ENCODE results near the gene CNOT4. TPM values are rescaled to one million over a fixed set of nuclear protein-coding genes. Genes with fewer than 3 reads are reported as not detected.

The CNOT4 gene
- total RNA-seq, 1 experiment from 2014 or later: 22.0 TPM

GRCh38 chr7:135539629-135540028 lies 29.7 kb upstream of the CNOT4 start:
- H3K4me3 Mint-ChIP-seq (ENCODE audit: unreplicated experiment): no peak overlapping the region
- CTCF ChIA-PET: no interaction called here
- intact Hi-C loops (cut with micrococcal nuclease; ENCODE audit: unreplicated experiment): no loop called here
- TF ChIP-seq CTCF (IDR thresholded peaks at IDR 0.05; ENCODE audit: insufficient read depth in 1 of 2, low read depth in 1 of 2, low read length in 1 of 2, severe bottlenecking in 1 of 2, unreplicated experiment in 1 of 2): no peak
- DNase-seq: no peak
- Histone ChIP-seq H3K27me3 (replicated peaks; ENCODE audit: control insufficient read depth, insufficient read depth, low read length) (no peaks in the 10 kb centered on the region), H3K36me3 (ENCODE audit: control insufficient read depth, insufficient read depth, low read length) (no peaks in the 10 kb centered on the region), H3K4me3 (ENCODE audit: low read depth, low read length) (no peak overlapping the region), H3K4me1 (no peaks in the 10 kb centered on the region), H3K9me3 (0 out of 2 replicates have a peak, but pooled peaks cover 2% of the 10 kb centered on the region)
- H3K27ac Mint-ChIP-seq (ENCODE audit: unreplicated experiment): no peak overlapping the region
- POLR2A ChIA-PET: no interaction called here
- no peaks in the 10 kb centered on the region for H3K9me3 Mint-ChIP-seq (ENCODE audit: unreplicated experiment)
- H3K36me3 Mint-ChIP-seq (ENCODE audit: insufficient read depth, unreplicated experiment): peaks cover 5% of the 10 kb centered on the region
- H3K27me3 Mint-ChIP-seq (ENCODE audit: insufficient read depth, unreplicated experiment): peaks cover 4% of the 10 kb centered on the region
- no TSS peak for BruUV-seq (replicated peaks)
- H3K4me1 Mint-ChIP-seq (ENCODE audit: low read depth, unreplicated experiment): peaks cover 6% of the 10 kb centered on the region

GRCh38 chr7:135538376-135538775 lies 28.5 kb upstream of the CNOT4 start:
- H3K4me3 ChIP-seq (ENCODE audit: low read depth, low read length): no peak overlapping the region
- no peak for TF ChIP-seq CTCF (IDR thresholded peaks at IDR 0.05; ENCODE audit: insufficient read depth in 1 of 2, low read depth in 1 of 2, low read length in 1 of 2, severe bottlenecking in 1 of 2, unreplicated experiment in 1 of 2)
- Mint-ChIP-seq H3K9me3 (ENCODE audit: unreplicated experiment) (no peaks in the 10 kb centered on the region), H3K36me3 (ENCODE audit: insufficient read depth, unreplicated experiment) (peaks cover 5% of the 10 kb centered on the region), H3K4me3 (ENCODE audit: unreplicated experiment) (no peak overlapping the region), H3K27ac (ENCODE audit: unreplicated experiment) (no peak overlapping the region), H3K27me3 (ENCODE audit: insufficient read depth, unreplicated experiment) (peaks cover 4% of the 10 kb centered on the region), H3K4me1 (ENCODE audit: low read depth, unreplicated experiment) (peaks cover 6% of the 10 kb centered on the region)
- no peaks in the 10 kb centered on the region for H3K27me3 ChIP-seq (replicated peaks; ENCODE audit: control insufficient read depth, insufficient read depth, low read length)
- BruUV-seq (replicated peaks): no TSS peak
- DNase-seq: no peak
- H3K4me1 ChIP-seq: no peaks in the 10 kb centered on the region
- H3K36me3 ChIP-seq (ENCODE audit: control insufficient read depth, insufficient read depth, low read length): no peaks in the 10 kb centered on the region
- ChIA-PET CTCF (no interaction called here), POLR2A (no interaction called here)
- 0 out of 2 replicates have a peak, but pooled peaks cover 2% of the 10 kb centered on the region for H3K9me3 ChIP-seq
- intact Hi-C loops (cut with micrococcal nuclease; ENCODE audit: unreplicated experiment): no loop called here

- H3K4me3 ChIP-seq (ENCODE audit: low read depth, low read length): no peak overlapping the region
- Mint-ChIP-seq H3K36me3 (ENCODE audit: insufficient read depth, unreplicated experiment) (peaks cover 5% of the 10 kb centered on the region), H3K27ac (ENCODE audit: unreplicated experiment) (no peak overlapping the region), H3K4me1 (ENCODE audit: low read depth, unreplicated experiment) (peaks cover 6% of the 10 kb centered on the region), H3K9me3 (ENCODE audit: unreplicated experiment) (no peaks in the 10 kb centered on the region), H3K4me3 (ENCODE audit: unreplicated experiment) (no peak overlapping the region), H3K27me3 (ENCODE audit: insufficient read depth, unreplicated experiment) (peaks cover 4% of the 10 kb centered on the region)
- no peaks in the 10 kb centered on the region for H3K36me3 ChIP-seq (ENCODE audit: control insufficient read depth, insufficient read depth, low read length)
- H3K9me3 ChIP-seq: 0 out of 2 replicates have a peak, but pooled peaks cover 2% of the 10 kb centered on the region
- ChIA-PET CTCF (no interaction called here), POLR2A (no interaction called here)
- no peaks in the 10 kb centered on the region for H3K4me1 ChIP-seq
- no peaks in the 10 kb centered on the region for H3K27me3 ChIP-seq (replicated peaks; ENCODE audit: control insufficient read depth, insufficient read depth, low read length)
- BruUV-seq (replicated peaks): no TSS peak
- no peak for DNase-seq
- TF ChIP-seq CTCF (IDR thresholded peaks at IDR 0.05; ENCODE audit: insufficient read depth in 1 of 2, low read depth in 1 of 2, low read length in 1 of 2, severe bottlenecking in 1 of 2, unreplicated experiment in 1 of 2): no peak
- intact Hi-C loops (cut with micrococcal nuclease; ENCODE audit: unreplicated experiment): no loop called here
Observed at GRCh38 chr7:135537905-135538304, 28.0 kb upstream of the CNOT4 start.
